ENCODE data around the gene GCSAM. TPM values are rescaled to one million over a fixed set of nuclear protein-coding genes. Genes with fewer than 3 reads are reported as not detected.
"Not testable (repeated sequence)": the region's sequence is repeated elsewhere in the genome, so short reads cannot be mapped to it uniquely, and the experiment has no call there.

Gene GCSAM
- total RNA-seq, 1 experiment from 2014 or later: not detected

DNA sequence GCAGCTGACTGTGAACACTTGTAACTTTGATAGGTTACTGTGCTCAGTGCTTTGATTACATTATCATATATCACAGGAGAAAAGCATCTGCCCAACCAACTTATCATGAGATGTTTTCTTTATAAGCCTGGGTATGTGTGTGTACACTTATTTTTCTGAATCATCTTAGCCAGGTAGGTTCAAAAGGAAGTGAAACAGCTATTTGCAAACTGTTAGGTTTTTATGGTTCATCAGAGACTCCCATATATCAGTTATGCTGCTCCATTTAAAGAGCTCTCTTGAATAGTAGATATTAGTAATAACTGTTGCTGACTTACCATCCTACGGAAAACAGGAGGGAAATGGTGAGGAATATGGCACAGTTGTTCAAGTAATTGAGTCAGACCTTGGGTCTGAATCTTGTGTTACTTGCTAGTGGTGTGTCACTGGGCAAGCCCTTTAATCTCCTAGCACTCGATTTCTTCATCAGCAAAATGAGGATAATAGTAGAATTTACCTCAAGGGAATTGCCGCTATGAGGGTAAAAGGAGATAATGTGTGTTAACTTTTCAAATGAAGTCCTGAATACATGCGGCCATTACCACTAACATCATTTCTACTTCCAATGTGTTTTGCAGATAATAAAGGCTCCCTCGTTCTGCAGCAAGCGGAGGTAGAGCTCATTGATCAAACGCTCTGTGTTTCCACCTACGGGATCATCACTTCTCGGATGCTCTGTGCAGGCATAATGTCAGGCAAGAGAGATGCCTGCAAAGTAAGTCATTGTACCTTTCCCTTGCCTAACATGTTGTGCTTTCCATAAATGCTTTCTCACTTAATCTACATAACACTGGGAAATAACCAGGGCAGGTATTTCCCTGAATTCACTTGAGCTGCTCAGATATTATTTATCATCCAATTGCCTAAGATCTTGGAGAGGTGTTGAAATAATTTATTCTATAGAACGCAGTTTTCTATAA, 54.6 kb downstream of the GCSAM start:
- H3K4me3 ChIP-seq (ENCODE audit: insufficient read depth, low read depth, low read length): no peak overlapping the region
- no peaks in the 10 kb centered on the region for H3K27me3 ChIP-seq (ENCODE audit: control insufficient read depth, insufficient read depth, low read length)
- no peaks in the 10 kb centered on the region for H3K36me3 ChIP-seq (replicated peaks; ENCODE audit: control insufficient read depth, insufficient read depth, low read length)
- no peak for DNase-seq

DNA sequence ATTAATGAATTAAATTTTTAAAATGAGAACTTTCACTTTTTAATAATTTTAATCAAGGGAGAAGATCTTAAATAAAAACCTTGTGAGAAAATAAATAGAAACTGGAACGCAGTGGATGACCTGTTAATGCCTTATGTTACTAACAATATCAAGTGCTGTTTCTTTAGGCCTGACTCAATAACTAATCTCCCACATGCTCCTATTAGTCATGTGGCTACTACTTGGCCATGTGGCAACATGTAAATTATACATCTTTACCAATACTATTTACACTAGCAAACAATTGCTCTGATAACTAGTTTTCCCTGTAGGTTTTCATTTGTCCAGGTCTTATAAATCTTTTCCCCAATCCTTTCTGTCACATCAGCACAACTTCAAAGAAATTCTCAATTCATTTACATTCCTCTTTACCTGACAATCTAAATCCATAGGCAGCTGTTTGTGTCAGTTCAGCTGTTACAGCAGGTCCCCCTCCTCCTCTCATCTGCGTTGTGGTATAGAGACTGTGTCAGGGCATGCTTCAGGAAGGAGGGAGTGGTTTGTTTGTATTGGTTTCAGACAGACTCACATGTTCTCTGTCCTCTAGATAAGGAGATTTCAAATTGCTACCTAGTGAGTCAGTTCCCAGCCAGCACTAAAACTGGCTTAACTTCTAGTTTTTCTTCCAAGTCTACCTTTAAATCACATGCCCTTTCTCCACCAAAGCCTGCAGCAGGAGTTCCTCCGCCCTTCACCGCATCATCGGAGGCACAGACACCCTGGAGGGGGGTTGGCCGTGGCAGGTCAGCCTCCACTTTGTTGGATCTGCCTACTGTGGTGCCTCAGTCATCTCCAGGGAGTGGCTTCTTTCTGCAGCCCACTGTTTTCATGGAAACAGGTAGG, 58.2 kb downstream of the GCSAM start:
- no peak for DNase-seq
- Histone ChIP-seq H3K4me3 (ENCODE audit: insufficient read depth, low read depth, low read length) (no peak overlapping the region), H3K36me3 (replicated peaks; ENCODE audit: control insufficient read depth, insufficient read depth, low read length) (no peaks in the 10 kb centered on the region), H3K27me3 (ENCODE audit: control insufficient read depth, insufficient read depth, low read length) (no peaks in the 10 kb centered on the region)

DNA sequence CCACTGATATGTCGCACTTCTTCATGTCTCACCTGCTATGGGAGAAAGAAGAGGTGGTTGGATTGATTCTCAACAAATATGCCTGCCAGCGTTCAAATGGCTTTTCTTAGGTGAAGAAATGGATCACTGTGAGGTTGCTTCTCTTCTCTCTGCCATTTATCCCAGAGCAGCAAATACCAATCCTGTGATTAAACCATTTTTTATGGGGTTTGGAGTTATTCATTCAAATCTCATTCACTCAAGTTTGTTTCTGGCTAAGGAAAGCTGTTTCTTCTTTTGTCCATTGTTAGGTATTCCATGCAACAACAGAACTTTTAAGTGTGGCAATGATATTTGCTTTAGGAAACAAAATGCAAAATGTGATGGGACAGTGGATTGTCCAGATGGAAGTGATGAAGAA, 59.0 kb downstream of the GCSAM start:
- H3K4me3 ChIP-seq (ENCODE audit: insufficient read depth, low read depth, low read length): no peak overlapping the region
- no peaks in the 10 kb centered on the region for H3K36me3 ChIP-seq (replicated peaks; ENCODE audit: control insufficient read depth, insufficient read depth, low read length)
- no peak for DNase-seq
- no peaks in the 10 kb centered on the region for H3K27me3 ChIP-seq (ENCODE audit: control insufficient read depth, insufficient read depth, low read length)

DNA sequence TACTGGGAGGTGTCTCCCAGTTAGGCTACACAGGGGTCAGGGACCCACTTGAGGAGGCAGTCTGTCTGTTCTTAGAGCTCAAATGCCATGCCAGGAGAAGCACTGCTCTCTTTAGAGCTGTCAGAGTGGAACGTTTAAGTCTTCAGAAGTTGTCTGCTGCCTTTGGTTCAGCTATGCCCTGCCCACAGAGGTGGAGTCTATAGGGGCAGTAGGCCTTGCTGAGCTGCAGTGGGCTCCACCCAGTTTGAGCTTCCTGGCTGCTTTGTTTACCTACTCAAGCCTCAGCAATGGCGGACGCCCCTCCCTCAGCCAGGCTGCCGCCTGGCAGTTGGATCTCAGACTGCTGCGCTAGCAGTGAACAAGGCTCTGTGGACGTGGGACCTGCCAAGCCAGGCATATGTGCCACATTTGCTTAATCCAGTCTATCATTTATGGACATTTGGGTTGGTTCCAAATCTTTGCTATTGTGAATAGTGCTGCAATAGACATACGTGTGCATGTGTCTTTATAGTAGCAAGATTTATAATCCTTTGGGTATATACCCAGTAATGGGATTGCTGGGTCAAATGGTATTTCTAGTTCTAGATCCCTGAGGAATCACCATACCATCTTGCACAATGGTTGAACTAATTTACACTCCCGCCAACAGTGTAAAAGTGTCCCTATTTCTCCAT, 60.5 kb downstream of the GCSAM start:
- not testable (repeated sequence) for H3K27me3 ChIP-seq (ENCODE audit: control insufficient read depth, insufficient read depth, low read length)

More for the DNA sequence above, 60.5 kb downstream of the GCSAM start:
- not testable (repeated sequence) for DNase-seq; H3K36me3 ChIP-seq (replicated peaks; ENCODE audit: control insufficient read depth, insufficient read depth, low read length); H3K4me3 ChIP-seq (ENCODE audit: insufficient read depth, low read depth, low read length)

Other genes with a start within 250 kb of the GCSAM start
- gene ABHD10, start 154.2 kb downstream of the GCSAM start, total RNA-seq (2014; rRNA removed; shearing (Covaris generic)): 34.4 and 36.1 TPM in 2 replicates
- gene TAGLN3, start 134.3 kb downstream of the GCSAM start, total RNA-seq (2014; rRNA removed; shearing (Covaris generic)): 3.5 and 4.5 TPM in 2 replicates
- gene TMPRSS7, start 98.5 kb downstream of the GCSAM start, total RNA-seq (2014; rRNA removed; shearing (Covaris generic)): not detected in 2 replicates
- 9.7 and 11.3 TPM in 2 replicates for gene C3orf52, start 46.9 kb downstream of the GCSAM start, total RNA-seq (2014; rRNA removed; shearing (Covaris generic))
- gene SLC9C1, start 161.0 kb upstream of the GCSAM start, total RNA-seq (2014; rRNA removed; shearing (Covaris generic)): 0.38 and 0.41 TPM in 2 replicates
- gene CD200, start 199.9 kb upstream of the GCSAM start, total RNA-seq (2014; rRNA removed; shearing (Covaris generic)): 40.9 and 49.4 TPM in 2 replicates

Measured in H7 (cell line).